ENCODE results near the gene CRYBB3.

CRYBB3 gene

GRCh38 chr22:25192406-25192805 lies 7.3 kb upstream of the CRYBB3 start:
- H3F3A ChIP-seq (ENCODE audit: insufficient read depth): no peaks in the 10 kb centered on the region
- no peaks in the 10 kb centered on the region for H3K9me2 ChIP-seq (replicated peaks; ENCODE audit: insufficient read depth, low read length)
- no peaks in the 10 kb centered on the region for H3K79me2 ChIP-seq (ENCODE audit: insufficient read depth, low read length)
- H4K20me1 ChIP-seq (ENCODE audit: low read depth, low read length): no peaks in the 10 kb centered on the region
- H3K36me3 ChIP-seq (ENCODE audit: low read length): no peaks in the 10 kb centered on the region
- no peak overlapping the region for H3K4me3 ChIP-seq (ENCODE audit: insufficient read depth, low read length, poor library complexity, severe bottlenecking)
- TF ChIP-seq CTCF (IDR thresholded peaks at IDR 0.05; ENCODE audit: insufficient read depth, low read length, poor library complexity, severe bottlenecking) (no peak), EZH2phosphoT487 (conservative IDR thresholded peaks at IDR 0.05; ENCODE audit: low read length) (no peak)
- H3K9ac ChIP-seq (ENCODE audit: low read length): no peak overlapping the region
- H2AFZ ChIP-seq (ENCODE audit: low read depth, low read length, severe bottlenecking): no peak overlapping the region
- no peak overlapping the region for H3K4me2 ChIP-seq (ENCODE audit: low read depth, low read length, poor library complexity, severe bottlenecking)
- no peaks in the 10 kb centered on the region for H3K9me3 ChIP-seq (ENCODE audit: insufficient read depth, low read length)
- H3K27ac ChIP-seq (ENCODE audit: low read depth, low read length): no peak overlapping the region
- no peaks in the 10 kb centered on the region for H3K27me3 ChIP-seq (ENCODE audit: low read length)

- Histone ChIP-seq H3K79me2 (ENCODE audit: insufficient read depth, low read length) (no peaks in the 10 kb centered on the region), H3K27me3 (ENCODE audit: low read length) (no peaks in the 10 kb centered on the region), H3K4me3 (ENCODE audit: insufficient read depth, low read length, poor library complexity, severe bottlenecking) (no peak overlapping the region), H3F3A (ENCODE audit: insufficient read depth) (no peaks in the 10 kb centered on the region), H3K36me3 (ENCODE audit: low read length) (no peaks in the 10 kb centered on the region), H4K20me1 (ENCODE audit: low read depth, low read length) (no peaks in the 10 kb centered on the region), H3K4me2 (ENCODE audit: low read depth, low read length, poor library complexity, severe bottlenecking) (no peak overlapping the region), H3K9ac (ENCODE audit: low read length) (no peak overlapping the region), H2AFZ (ENCODE audit: low read depth, low read length, severe bottlenecking) (no peak overlapping the region), H3K9me2 (replicated peaks; ENCODE audit: insufficient read depth, low read length) (no peaks in the 10 kb centered on the region), H3K9me3 (ENCODE audit: insufficient read depth, low read length) (no peaks in the 10 kb centered on the region), H3K27ac (ENCODE audit: low read depth, low read length) (no peak overlapping the region)
- TF ChIP-seq EZH2phosphoT487 (conservative IDR thresholded peaks at IDR 0.05; ENCODE audit: low read length) (no peak), CTCF (IDR thresholded peaks at IDR 0.05; ENCODE audit: insufficient read depth, low read length, poor library complexity, severe bottlenecking) (no peak)
Measured at GRCh38 chr22:25193130-25193529, 6.5 kb upstream of the CRYBB3 start.

GRCh38 chr22:25193548-25193947 lies 6.1 kb upstream of the CRYBB3 start:
- H3K9ac ChIP-seq (ENCODE audit: low read length): no peak overlapping the region
- TF ChIP-seq EZH2phosphoT487 (conservative IDR thresholded peaks at IDR 0.05; ENCODE audit: low read length): no peak
- TF ChIP-seq CTCF (IDR thresholded peaks at IDR 0.05; ENCODE audit: insufficient read depth, low read length, poor library complexity, severe bottlenecking): no peak
- no peak overlapping the region for H3K4me2 ChIP-seq (ENCODE audit: low read depth, low read length, poor library complexity, severe bottlenecking)
- no peak overlapping the region for H2AFZ ChIP-seq (ENCODE audit: low read depth, low read length, severe bottlenecking)
- no peaks in the 10 kb centered on the region for H3K36me3 ChIP-seq (ENCODE audit: low read length)
- H4K20me1 ChIP-seq (ENCODE audit: low read depth, low read length): no peaks in the 10 kb centered on the region
- no peak overlapping the region for H3K4me3 ChIP-seq (ENCODE audit: insufficient read depth, low read length, poor library complexity, severe bottlenecking)
- H3K79me2 ChIP-seq (ENCODE audit: insufficient read depth, low read length): no peaks in the 10 kb centered on the region
- no peaks in the 10 kb centered on the region for H3F3A ChIP-seq (ENCODE audit: insufficient read depth)
- no peaks in the 10 kb centered on the region for H3K9me3 ChIP-seq (ENCODE audit: insufficient read depth, low read length)
- no peaks in the 10 kb centered on the region for H3K27me3 ChIP-seq (ENCODE audit: low read length)
- H3K9me2 ChIP-seq (replicated peaks; ENCODE audit: insufficient read depth, low read length): no peaks in the 10 kb centered on the region
- no peak overlapping the region for H3K27ac ChIP-seq (ENCODE audit: low read depth, low read length)

Measured in SU-DHL-6 (cell line).